HEK293T (cell line): Measurements from ENCODE around the gene VWA5B1.

Source experiments
- FOXA1 ChIP-seq: fragments of 450-650 bp; IDR thresholded peaks from 2 replicates; pipeline ENCODE4 v1.6.1; 2016; ENCODE audit warnings: mild to moderate bottlenecking
- FOXM1 ChIP-seq: fragments of 450-650 bp; IDR thresholded peaks from 2 replicates; pipeline ENCODE4 v1.6.1; 2017; ENCODE audit warnings: mild to moderate bottlenecking, borderline replicate concordance
- L3MBTL2 ChIP-seq: fragments of 450-650 bp; conservative IDR thresholded peaks from 2 replicates; pipeline ENCODE4 v1.6.1; 2016; ENCODE audit warnings: mild to moderate bottlenecking
- SP1 ChIP-seq: fragments of 450-650 bp; IDR thresholded peaks from 2 replicates; pipeline ENCODE4 v1.6.1; 2017
- SUZ12 ChIP-seq: fragments of 450-650 bp; IDR thresholded peaks from 2 replicates; pipeline ENCODE4 v1.6.1; 2016; ENCODE audit warnings: mild to moderate bottlenecking
- TARDBP ChIP-seq: fragments of 450-650 bp; IDR thresholded peaks from 2 replicates; pipeline ENCODE4 v1.6.1; 2016

GRCh38 chr1:20325407-20325843 lies 34.8 kb downstream of the VWA5B1 start:
- TF ChIP-seq TARDBP (no peak), SUZ12 (no peak), SP1 (no peak), FOXA1 (no peak), FOXM1 (no peak), L3MBTL2 (no peak)
